ENCODE results near the gene GPNMB.
"Not testable (repeated sequence)": the region's sequence is repeated elsewhere in the genome, so short reads cannot be mapped to it uniquely, and the experiment has no call there.

GPNMB gene

GRCh38 chr7:23312141-23312540, 65.6 kb downstream of the GPNMB start:
- not testable (repeated sequence) for DNase-seq

DNA sequence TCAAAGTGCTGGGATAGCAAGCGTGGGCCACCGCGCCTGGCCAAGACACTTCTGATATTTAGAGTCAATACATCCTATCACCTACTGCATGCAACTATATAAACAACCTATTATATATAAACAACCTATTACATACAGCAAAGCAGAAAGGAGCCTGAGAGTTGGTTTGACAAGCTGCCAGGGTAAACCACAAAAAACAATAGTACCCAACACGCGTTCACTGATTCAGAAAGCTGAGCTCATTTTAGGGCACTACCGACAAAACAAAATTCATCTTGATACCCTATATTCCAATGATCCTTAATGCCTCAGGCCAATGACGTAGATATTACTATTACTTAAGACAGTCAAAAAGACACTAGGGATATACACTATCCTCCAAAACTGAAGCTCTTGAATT, 68.8 kb downstream of the GPNMB start:
- DNase-seq = no peak
